ENCODE results near the gene CDH13.

Gene CDH13

GRCh38 chr16:83847371-83848225 lies 1220.8 kb downstream of the CDH13 start:
- no peaks in the 10 kb centered on the region for H3K4me1 ChIP-seq (ENCODE audit: insufficient read depth, low read length)
- no peaks in the 10 kb centered on the region for H4K20me1 ChIP-seq (ENCODE audit: insufficient read depth, low read length)
- TF ChIP-seq CTCF (IDR thresholded peaks at IDR 0.05; ENCODE audit: borderline replicate concordance, extremely low read depth, low read length, poor library complexity, severe bottlenecking) (no peak), EZH2 (IDR thresholded peaks at IDR 0.05; ENCODE audit: borderline replicate concordance, low read depth, low read length, severe bottlenecking) (no peak)
- DNase-seq (no peak), ATAC-seq (ENCODE audit: insufficient read depth, low read depth) (no peak)
- no peaks in the 10 kb centered on the region for H3K79me2 ChIP-seq (ENCODE audit: insufficient read depth, low read length)
- H3K27ac ChIP-seq (ENCODE audit: low read length): no peak overlapping the region
- H3K4me2 ChIP-seq (ENCODE audit: insufficient read depth, low read length): no peak overlapping the region
- H2AFZ ChIP-seq (ENCODE audit: low read depth, low read length): no peak overlapping the region
- H3K9ac ChIP-seq (ENCODE audit: low read depth, low read length): no peak overlapping the region
- peaks cover 5% of the 10 kb centered on the region for H3K27me3 ChIP-seq (ENCODE audit: insufficient read depth, low read length, poor library complexity)
- H3K36me3 ChIP-seq (ENCODE audit: insufficient read depth, low read length): no peaks in the 10 kb centered on the region
- no peak overlapping the region for H3K4me3 ChIP-seq (ENCODE audit: low read depth in 1 of 2, low read length in 2 of 2)
- H3K9me3 ChIP-seq (ENCODE audit: insufficient read depth, low read length, severe bottlenecking): no peaks in the 10 kb centered on the region

DNA sequence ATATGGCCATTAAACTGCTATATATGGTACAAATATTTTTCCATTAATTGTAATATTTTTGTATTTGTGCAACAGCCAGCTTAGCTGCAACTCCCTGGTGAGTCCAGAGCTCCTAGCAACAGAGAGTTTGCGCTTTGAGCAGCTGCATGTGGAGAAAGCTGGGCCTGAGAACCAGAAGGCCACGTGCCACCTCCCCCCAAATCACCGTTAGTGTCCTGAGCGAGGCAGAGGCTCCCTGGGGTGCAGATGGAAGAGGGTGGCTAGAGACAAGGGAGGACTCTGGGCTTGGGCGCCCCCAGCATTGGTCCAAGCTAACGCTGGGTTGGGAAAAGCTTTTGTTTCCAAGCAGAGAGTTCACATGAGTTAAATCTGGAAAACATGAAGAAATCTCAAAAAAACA lies 1222.7 kb downstream of the CDH13 start:
- no peak for TF ChIP-seq CTCF (IDR thresholded peaks at IDR 0.05; ENCODE audit: borderline replicate concordance, extremely low read depth, low read length, poor library complexity, severe bottlenecking)
- no peak for TF ChIP-seq EZH2 (IDR thresholded peaks at IDR 0.05; ENCODE audit: borderline replicate concordance, low read depth, low read length, severe bottlenecking)
- Histone ChIP-seq H2AFZ (ENCODE audit: low read depth, low read length) (no peak overlapping the region), H3K27me3 (ENCODE audit: insufficient read depth, low read length, poor library complexity) (peaks cover 5% of the 10 kb centered on the region), H3K4me3 (ENCODE audit: low read depth in 1 of 2, low read length in 2 of 2) (no peak overlapping the region), H4K20me1 (ENCODE audit: insufficient read depth, low read length) (no peaks in the 10 kb centered on the region), H3K4me1 (ENCODE audit: insufficient read depth, low read length) (no peaks in the 10 kb centered on the region), H3K36me3 (ENCODE audit: insufficient read depth, low read length) (no peaks in the 10 kb centered on the region), H3K9me3 (ENCODE audit: insufficient read depth, low read length, severe bottlenecking) (no peaks in the 10 kb centered on the region), H3K9ac (ENCODE audit: low read depth, low read length) (no peak overlapping the region), H3K4me2 (ENCODE audit: insufficient read depth, low read length) (no peak overlapping the region), H3K79me2 (ENCODE audit: insufficient read depth, low read length) (no peaks in the 10 kb centered on the region), H3K27ac (ENCODE audit: low read length) (no peak overlapping the region)
- DNase-seq (no peak), ATAC-seq (ENCODE audit: insufficient read depth, low read depth) (no peak)
